Immature natural killer cell (primary cell): Measurements from ENCODE around the gene SLC12A1. TPM values are rescaled to one million over a fixed set of nuclear protein-coding genes. Genes with fewer than 3 reads are reported as not detected.

Experiments
- polyA plus RNA-seq, 3 donors: library from polyadenylated mRNA; unstranded; fragments of 300-500 nt; fragmentation: Illumina TruSeq; gene quantifications; one replicate each; pipeline ENCODE4 v1.2.3, GENCODE V29; 2021

The SLC12A1 gene
- polyA plus RNA-seq, 3 donors from 2014 or later: not detected

Other genes with a start within 250 kb of the SLC12A1 start
- not detected for gene SLC24A5, start 85.3 kb upstream of the SLC12A1 start, polyA plus RNA-seq
- 1 to 10 TPM in 2 of 3 donors, not detected in 1; 1.5 to 1.6 TPM for gene MYEF2, start 28.0 kb upstream of the SLC12A1 start, polyA plus RNA-seq
- not detected for gene CTXN2, start 14.6 kb upstream of the SLC12A1 start, polyA plus RNA-seq
- gene DUT, start 125.1 kb downstream of the SLC12A1 start, polyA plus RNA-seq: 100 to 1,000 TPM in 1 of 3 donors, 10 to 100 TPM in 2; 84.0 to 125 (median 89.7) TPM